HEK293T (cell line): ENCODE measurements around the gene HAX1.

Source experiments
- CTCF ChIA-PET: fragments of 350-600 bp; formaldehyde crosslinking; extraction: SDS; loops from one replicate; lab custom pipeline; 2021; ENCODE audit warnings: antibody characterized with exemption, inconsistent platforms; lab: Yijun Ruan, JAX
- POLR2A ChIA-PET: fragments of 350-600 bp; formaldehyde crosslinking; extraction: SDS; loops from one replicate; lab custom pipeline; 2020; ENCODE audit warnings: antibody characterized with exemption, inconsistent platforms; lab: Yijun Ruan, JAX
- DNase-seq: peaks from one replicate; pipeline ENCODE4 v3.0.0; 2012; ENCODE audit warnings: mixed read lengths; ENCODE audit errors: extremely low spot score
- ARNT ChIP-seq: fragments of 450-650 bp; IDR thresholded peaks from 2 replicates; pipeline ENCODE4 v1.6.1; 2017; ENCODE audit warnings: mild to moderate bottlenecking
- BHLHE40 ChIP-seq: fragments of 450-650 bp; IDR thresholded peaks from 2 replicates; pipeline ENCODE4 v1.6.1; 2016; ENCODE audit warnings: mild to moderate bottlenecking, moderate library complexity, borderline replicate concordance
- CTBP1 ChIP-seq: fragments of 450-650 bp; IDR thresholded peaks from 2 replicates; pipeline ENCODE4 v1.6.1; 2016; ENCODE audit warnings: borderline replicate concordance
- ELF4 ChIP-seq: fragments of 450-650 bp; IDR thresholded peaks from 2 replicates; pipeline ENCODE4 v1.6.1; 2017; ENCODE audit warnings: antibody characterized with exemption
- FOXA1 ChIP-seq: fragments of 450-650 bp; IDR thresholded peaks from 2 replicates; pipeline ENCODE4 v1.6.1; 2016; ENCODE audit warnings: mild to moderate bottlenecking
- FOXK2 ChIP-seq: fragments of 450-650 bp; IDR thresholded peaks from 2 replicates; pipeline ENCODE4 v1.6.1; 2016; ENCODE audit warnings: mild to moderate bottlenecking
- FOXM1 ChIP-seq: fragments of 450-650 bp; IDR thresholded peaks from 2 replicates; pipeline ENCODE4 v1.6.1; 2017; ENCODE audit warnings: mild to moderate bottlenecking, borderline replicate concordance
- HDGF ChIP-seq: fragments of 450-650 bp; IDR thresholded peaks from 2 replicates; pipeline ENCODE4 v1.6.1; 2017; ENCODE audit warnings: antibody characterized with exemption, borderline replicate concordance
- L3MBTL2 ChIP-seq: fragments of 450-650 bp; conservative IDR thresholded peaks from 2 replicates; pipeline ENCODE4 v1.6.1; 2016; ENCODE audit warnings: mild to moderate bottlenecking
- LEF1 ChIP-seq: fragments of 450-650 bp; IDR thresholded peaks from 2 replicates; pipeline ENCODE4 v1.6.1; 2017; ENCODE audit warnings: mild to moderate bottlenecking, borderline replicate concordance
- NFRKB ChIP-seq: fragments of 450-650 bp; IDR thresholded peaks from 2 replicates; pipeline ENCODE4 v1.6.1; 2016; ENCODE audit warnings: mild to moderate bottlenecking, moderate library complexity
- PKNOX1 ChIP-seq: fragments of 450-650 bp; IDR thresholded peaks from 2 replicates; pipeline ENCODE4 v1.6.1; 2016
- SP1 ChIP-seq: fragments of 450-650 bp; IDR thresholded peaks from 2 replicates; pipeline ENCODE4 v1.6.1; 2017
- SUZ12 ChIP-seq: fragments of 450-650 bp; IDR thresholded peaks from 2 replicates; pipeline ENCODE4 v1.6.1; 2016; ENCODE audit warnings: mild to moderate bottlenecking
- TARDBP ChIP-seq: fragments of 450-650 bp; IDR thresholded peaks from 2 replicates; pipeline ENCODE4 v1.6.1; 2016
- ZNF384 ChIP-seq: fragments of 450-650 bp; IDR thresholded peaks from 2 replicates; pipeline ENCODE4 v1.6.1; 2016

The HAX1 gene

DNA sequence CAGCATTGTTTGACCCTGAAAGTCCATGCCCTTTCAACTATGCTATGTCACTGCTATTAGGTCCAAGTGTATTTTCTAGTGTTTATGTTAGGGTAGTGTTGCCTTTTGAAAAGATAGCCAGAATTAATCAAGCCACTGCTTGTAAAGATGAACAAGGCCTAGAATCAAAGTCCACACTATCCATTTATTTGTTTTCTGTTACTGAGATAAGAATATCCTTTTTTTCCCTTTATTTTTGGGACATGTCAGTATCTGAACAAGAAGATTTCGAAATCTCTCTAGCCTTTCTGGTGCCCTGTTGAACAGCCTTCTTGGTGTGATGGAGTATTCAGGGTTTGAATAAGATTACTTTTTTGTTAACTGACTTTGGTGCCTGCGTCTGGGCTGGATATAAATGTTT lies 35.0 kb upstream of the HAX1 start:
- TF ChIP-seq FOXM1 (no peak), TARDBP (no peak), SUZ12 (no peak), FOXK2 (no peak), NFRKB (no peak), ARNT (no peak), ZNF384 (no peak), CTBP1 (no peak), PKNOX1 (no peak), FOXA1 (no peak), L3MBTL2 (no peak)
- ChIA-PET CTCF (interaction anchor here (0.7 kb wide), 1 partner anchor 9 kb away, joined by 4 read pairs; no protein-coding TSS in a partner anchor), POLR2A (no interaction called here)
- no peak for DNase-seq

- no peak for DNase-seq
- no peak for TF ChIP-seq FOXK2
- TF ChIP-seq HDGF: no peak
- no peak for TF ChIP-seq FOXA1
- TF ChIP-seq FOXM1: no peak
- TF ChIP-seq L3MBTL2: no peak
- TF ChIP-seq ELF4: no peak
- TF ChIP-seq ARNT: no peak
- TF ChIP-seq CTBP1: no peak
- TF ChIP-seq SP1: no peak
- TF ChIP-seq PKNOX1: no peak
- TF ChIP-seq LEF1: no peak
- TF ChIP-seq ZNF384: no peak
- no peak for TF ChIP-seq TARDBP
- TF ChIP-seq SUZ12: no peak
- ChIA-PET CTCF (interaction anchor here (0.7 kb wide), 1 partner anchor 9 kb away, joined by 4 read pairs; no protein-coding TSS in a partner anchor), POLR2A (interaction anchor here (1.3 kb wide), 1 partner anchor 17 kb away, joined by 4 read pairs; the partner anchor contains the start of gene UBAP2L)
These were observed 34.4 kb upstream of the HAX1 start for GRCh38 chr1:154237880-154238506.

DNA sequence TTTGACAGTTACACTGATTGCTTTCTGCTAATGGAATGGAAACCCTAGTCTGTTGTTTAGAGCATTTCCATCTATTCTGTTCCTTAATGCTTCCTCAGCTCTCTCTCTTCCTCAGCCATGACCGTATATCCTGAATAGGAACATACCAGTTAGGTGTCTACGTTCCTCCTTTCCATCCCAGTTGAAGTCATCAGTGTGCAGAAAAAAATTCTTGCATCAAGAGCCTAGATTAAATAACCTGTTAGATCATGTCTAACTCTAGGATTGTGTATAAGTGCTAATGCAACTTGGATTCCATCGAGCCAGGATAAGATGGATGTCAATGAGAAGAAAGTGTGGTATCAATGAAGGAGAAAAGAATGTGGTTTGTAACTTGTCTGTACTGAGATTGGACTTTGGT lies 32.9 kb upstream of the HAX1 start:
- no peak for DNase-seq
- CTCF ChIA-PET: no interaction called here
- TF ChIP-seq FOXK2 (no peak), LEF1 (no peak), HDGF (no peak), PKNOX1 (no peak), ZNF384 (no peak), ARNT (no peak), ELF4 (no peak), FOXM1 (no peak), SP1 (no peak), FOXA1 (no peak), L3MBTL2 (no peak), BHLHE40 (no peak), CTBP1 (no peak), TARDBP (no peak), NFRKB (no peak), SUZ12 (no peak)
- POLR2A ChIA-PET: no interaction called here

DNA sequence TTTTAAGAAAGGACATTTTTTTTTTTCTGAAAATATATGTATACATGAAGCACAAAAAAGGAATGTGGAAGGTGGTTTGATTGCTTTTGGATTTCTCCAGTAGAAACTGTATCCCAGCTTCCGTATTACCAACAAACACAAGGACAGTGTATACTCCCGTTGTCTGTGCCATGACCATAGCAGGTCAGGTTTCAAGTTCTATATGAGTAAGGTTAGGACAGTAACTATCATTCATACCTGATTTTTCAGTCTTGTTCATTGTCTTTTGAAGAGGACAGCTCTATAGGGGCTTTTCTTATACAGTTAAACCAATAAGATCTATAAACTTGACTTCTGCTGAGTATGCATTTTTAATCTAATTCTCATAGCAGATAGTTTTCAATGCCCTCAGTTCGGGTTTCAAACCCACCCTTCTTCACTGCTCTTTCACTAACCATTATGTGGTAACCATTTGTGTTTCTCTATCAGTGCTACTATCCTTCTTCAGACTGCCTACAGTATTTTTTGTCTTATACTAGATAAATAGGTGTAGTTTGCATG lies 32.1 kb upstream of the HAX1 start:
- TF ChIP-seq L3MBTL2 (no peak), ELF4 (no peak), PKNOX1 (no peak), SUZ12 (no peak), FOXK2 (no peak), FOXM1 (no peak), ZNF384 (no peak), TARDBP (no peak), SP1 (no peak), LEF1 (no peak), CTBP1 (no peak), ARNT (no peak), HDGF (no peak), NFRKB (no peak), BHLHE40 (no peak), FOXA1 (no peak)
- no peak for DNase-seq
- ChIA-PET POLR2A (no interaction called here), CTCF (no interaction called here)

- ChIA-PET CTCF (no interaction called here), POLR2A (interaction anchor here (0.8 kb wide), 1 partner anchor 11 kb away, joined by 3 read pairs; no protein-coding TSS in a partner anchor)
- no peak for TF ChIP-seq FOXK2
- TF ChIP-seq SP1: no peak
- TF ChIP-seq TARDBP: no peak
- no peak for TF ChIP-seq CTBP1
- no peak for DNase-seq
These were observed 30.6 kb upstream of the HAX1 start for GRCh38 chr1:154241703-154242351.
